GM12872 (cell line): Measurements from ENCODE around the gene PCP4.

ENCODE experiments used
- CTCF ChIP-seq: IDR thresholded peaks from 3 replicates; pipeline ENCODE4 v1.5.1; 2011; ENCODE audit warnings: low read depth, mild to moderate bottlenecking, low read length, moderate library complexity; ENCODE audit not compliant: insufficient read depth

The PCP4 gene

GRCh38 chr21:39927304-39927886 is 60.2 kb downstream of the PCP4 start:
- TF ChIP-seq CTCF, result no peak

GRCh38 chr21:39932335-39932734 is 65.1 kb downstream of the PCP4 start:
- TF ChIP-seq CTCF, result no peak

GRCh38 chr21:39934895-39935294 is 67.7 kb downstream of the PCP4 start:
- no peak for TF ChIP-seq CTCF

GRCh38 chr21:39935716-39936115 is 68.5 kb downstream of the PCP4 start:
- TF ChIP-seq CTCF, result no peak

- TF ChIP-seq CTCF, result no peak
Measured at GRCh38 chr21:39938086-39938625, 70.9 kb downstream of the PCP4 start.

GRCh38 chr21:39946199-39946598 is 79.0 kb downstream of the PCP4 start:
- TF ChIP-seq CTCF, result no peak

- no peak for TF ChIP-seq CTCF
Measured at GRCh38 chr21:39947031-39947430, 79.8 kb downstream of the PCP4 start.
